ENCODE measurements around the gene LAMB3.

DNA sequence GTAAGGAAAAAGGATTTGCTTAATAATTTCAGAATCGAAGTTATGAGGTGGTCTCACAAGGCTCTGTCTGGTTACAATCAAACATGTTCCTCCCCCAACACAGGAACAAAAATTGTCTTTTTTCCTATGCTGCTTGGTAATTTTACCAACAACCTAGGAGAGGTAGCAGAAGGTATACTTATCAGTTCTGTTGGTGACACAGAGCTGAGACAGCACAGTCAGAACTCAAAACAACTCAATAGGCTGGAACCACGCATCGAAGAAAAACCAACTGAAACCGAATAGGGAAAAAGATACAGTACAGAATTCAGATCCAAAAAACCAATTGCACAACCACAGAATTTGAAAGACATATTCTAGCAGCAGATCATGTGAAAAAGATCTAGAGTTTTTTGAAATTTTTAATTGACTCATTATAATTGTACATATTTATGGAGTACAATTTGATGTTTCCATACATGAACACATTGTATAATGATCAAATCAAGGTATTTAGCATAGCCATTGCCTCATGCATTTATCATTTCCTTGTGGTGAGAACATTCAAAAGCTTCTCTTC is 26.8 kb upstream of the LAMB3 start:
- TF ChIP-seq EZH2 (IDR thresholded peaks at IDR 0.05; ENCODE audit: borderline replicate concordance, low read length) = no peak
- TF ChIP-seq, protein P1, sequence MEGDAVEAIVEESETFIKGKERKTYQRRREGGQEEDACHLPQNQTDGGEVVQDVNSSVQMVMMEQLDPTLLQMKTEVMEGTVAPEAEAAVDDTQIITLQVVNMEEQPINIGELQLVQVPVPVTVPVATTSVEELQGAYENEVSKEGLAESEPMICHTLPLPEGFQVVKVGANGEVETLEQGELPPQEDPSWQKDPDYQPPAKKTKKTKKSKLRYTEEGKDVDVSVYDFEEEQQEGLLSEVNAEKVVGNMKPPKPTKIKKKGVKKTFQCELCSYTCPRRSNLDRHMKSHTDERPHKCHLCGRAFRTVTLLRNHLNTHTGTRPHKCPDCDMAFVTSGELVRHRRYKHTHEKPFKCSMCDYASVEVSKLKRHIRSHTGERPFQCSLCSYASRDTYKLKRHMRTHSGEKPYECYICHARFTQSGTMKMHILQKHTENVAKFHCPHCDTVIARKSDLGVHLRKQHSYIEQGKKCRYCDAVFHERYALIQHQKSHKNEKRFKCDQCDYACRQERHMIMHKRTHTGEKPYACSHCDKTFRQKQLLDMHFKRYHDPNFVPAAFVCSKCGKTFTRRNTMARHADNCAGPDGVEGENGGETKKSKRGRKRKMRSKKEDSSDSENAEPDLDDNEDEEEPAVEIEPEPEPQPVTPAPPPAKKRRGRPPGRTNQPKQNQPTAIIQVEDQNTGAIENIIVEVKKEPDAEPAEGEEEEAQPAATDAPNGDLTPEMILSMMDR (conservative IDR thresholded peaks at IDR 0.05 in 1 of 2, IDR thresholded peaks at IDR 0.05 in 1 of 2; ENCODE audit: extremely low read depth in 1 of 2, insufficient read depth in 1 of 2, low read depth in 1 of 2, low read length in 2 of 2) = no peak

Data from mammary epithelial cell (primary cell).